ENCODE results near the gene HNF1A.

HNF1A gene

GRCh38 chr12:120990487-120991055, 12.2 kb downstream of the HNF1A start:
- no peak for DNase-seq

GRCh38 chr12:120991965-120992364, 13.6 kb downstream of the HNF1A start:
- no peak for DNase-seq

GRCh38 chr12:120992989-120993388, 14.6 kb downstream of the HNF1A start:
- DNase-seq: no peak

- DNase-seq: no peak
These were observed 15.2 kb downstream of the HNF1A start for GRCh38 chr12:120993496-120993895.

- no peak for DNase-seq
These were observed 15.7 kb downstream of the HNF1A start for GRCh38 chr12:120994059-120994458.

- DNase-seq: no peak
These were observed 16.4 kb downstream of the HNF1A start for GRCh38 chr12:120994589-120995337.

- DNase-seq: no peak
These were observed 17.9 kb downstream of the HNF1A start for GRCh38 chr12:120996133-120996746.

- DNase-seq: no peak
These were observed 19.1 kb downstream of the HNF1A start for GRCh38 chr12:120997448-120997847.

- DNase-seq: no peak
These were observed 20.1 kb downstream of the HNF1A start for GRCh38 chr12:120998435-120998834.

GRCh38 chr12:120999191-121000120, 21.1 kb downstream of the HNF1A start:
- peak in 1 of 2 donors; percentile 13 for DNase-seq

GRCh38 chr12:121000530-121000929, 22.2 kb downstream of the HNF1A start:
- DNase-seq: no peak

- no peak for DNase-seq
These were observed 22.7 kb downstream of the HNF1A start for GRCh38 chr12:121001060-121001459.

- no peak for DNase-seq
These were observed 23.6 kb downstream of the HNF1A start for GRCh38 chr12:121001841-121002483.

GRCh38 chr12:121003650-121004049, 25.3 kb downstream of the HNF1A start:
- no peak for DNase-seq

- no peak for DNase-seq
These were observed 26.0 kb downstream of the HNF1A start for GRCh38 chr12:121004253-121004815.

- peak; percentile 55 to 65 for DNase-seq
These were observed 27.0 kb downstream of the HNF1A start for GRCh38 chr12:121005346-121005815.

- DNase-seq: no peak
These were observed 30.2 kb downstream of the HNF1A start for GRCh38 chr12:121008347-121009098.

- no peak for DNase-seq
These were observed 31.4 kb downstream of the HNF1A start for GRCh38 chr12:121009741-121010140.

GRCh38 chr12:121010860-121011259, 32.5 kb downstream of the HNF1A start:
- no peak for DNase-seq

- DNase-seq: no peak
These were observed 33.5 kb downstream of the HNF1A start for GRCh38 chr12:121011820-121012219.

GRCh38 chr12:121013715-121014114, 35.4 kb downstream of the HNF1A start:
- no peak for DNase-seq
